PC-9 (cell line): ENCODE data around the gene PRKAG2. TPM values are rescaled to one million over a fixed set of nuclear protein-coding genes. Genes with fewer than 3 reads are reported as not detected.

ENCODE experiments used
- BruUV-seq: library from RNA; stranded (reverse); fragments of 400-500 nt; replicated peaks from 2 replicates; lab custom pipeline; 2021; lab: Mats Ljungman, UMichigan
- CTCF ChIA-PET: fragments of 300-600 bp; sonication (Branson Sonifier 250); formaldehyde crosslinking; loops from one replicate; lab custom pipeline; 2022; ENCODE audit warnings: antibody characterized with exemption; lab: Charles Lee
- POLR2A ChIA-PET: fragments of 300-600 bp; sonication (Branson Sonifier 250); formaldehyde crosslinking; loops from one replicate; lab custom pipeline; 2022; ENCODE audit warnings: antibody characterized with exemption; ENCODE audit not compliant: unreplicated experiment; lab: Charles Lee
- DNase-seq, 2 experiments: peaks; one replicate each; pipeline versions ENCODE4 v3.0.0 to v3.0.0-alpha.2; 2015 to 2022; ENCODE audit warnings: mixed read lengths in 1 of 2
- H2AFZ ChIP-seq: fragments of 200-600 bp; sonication (generic); 2 replicates; pipeline ENCODE4 v1.8.1; 2017; ENCODE audit warnings: antibody characterized with exemption
- H3F3A ChIP-seq: fragments of 200-600 bp; sonication (generic); 2 replicates; pipeline ENCODE4 v1.8.1; 2017; ENCODE audit warnings: antibody characterized with exemption, mild to moderate bottlenecking, low read depth; ENCODE audit not compliant: insufficient read depth
- H3K27ac ChIP-seq: fragments of 200-600 bp; sonication (generic); 2 replicates; pipeline ENCODE4 v1.6.1; 2016; ENCODE audit warnings: mixed run types
- H3K27me3 ChIP-seq: fragments of 200-600 bp; sonication (generic); 2 replicates; pipeline ENCODE4 v1.6.1; 2016; ENCODE audit warnings: low read depth, mixed run types; ENCODE audit not compliant: insufficient read depth
- H3K36me3 ChIP-seq: fragments of 200-600 bp; sonication (generic); 2 replicates; pipeline ENCODE4 v1.6.1; 2016; ENCODE audit warnings: low read depth, mixed run types
- H3K4me1 ChIP-seq: fragments of 200-600 bp; sonication (generic); replicated peaks from 2 replicates; pipeline ENCODE4 v1.6.1; 2016; ENCODE audit warnings: mixed run types; ENCODE audit not compliant: insufficient read depth
- H3K4me2 ChIP-seq: fragments of 200-600 bp; sonication (generic); 2 replicates; pipeline ENCODE4 v1.6.1; 2017; ENCODE audit warnings: mixed run types
- H3K4me3 ChIP-seq: fragments of 200-600 bp; sonication (generic); 2 replicates; pipeline ENCODE4 v1.6.1; 2016; ENCODE audit warnings: mixed run types
- H3K79me2 ChIP-seq: fragments of 200-600 bp; sonication (generic); 2 replicates; pipeline ENCODE4 v1.6.1; 2017; ENCODE audit warnings: low read depth, mixed run types
- H3K9me2 ChIP-seq: fragments of 200-600 bp; sonication (generic); 2 replicates; pipeline ENCODE4 v1.8.1; 2017; ENCODE audit warnings: mild to moderate bottlenecking; ENCODE audit not compliant: insufficient read depth
- H3K9me3 ChIP-seq: fragments of 200-600 bp; sonication (generic); 2 replicates; pipeline ENCODE4 v1.8.1; 2016; ENCODE audit warnings: low read depth; ENCODE audit not compliant: insufficient read depth
- H4K20me1 ChIP-seq: fragments of 200-600 bp; sonication (generic); 2 replicates; pipeline ENCODE4 v1.8.1; 2017; ENCODE audit not compliant: insufficient read depth
- EZH2 ChIP-seq: fragments of 200-600 bp; sonication (generic); IDR thresholded peaks from 2 replicates; pipeline ENCODE4 v1.8.0; 2017; ENCODE audit warnings: antibody characterized with exemption, low read depth
- intact Hi-C: fragments of 100-400 bp; cut with micrococcal nuclease; formaldehyde crosslinking; loops from one replicate; pipeline ENCODE4 v1.10.0; 2022; ENCODE audit not compliant: unreplicated experiment
- total RNA-seq: library from RNA; stranded (reverse); gene quantifications from 2 replicates; pipeline ENCODE4 v1.2.3, GENCODE V29; 2021
- TF ChIP-seq, protein P1 (sequence below): fragments of 200-600 bp; sonication (generic); conservative IDR thresholded peaks from 2 replicates; pipeline ENCODE4 v1.6.1; 2017; ENCODE audit warnings: mixed run types, antibody characterized with exemption, mild to moderate bottlenecking, moderate library complexity

The PRKAG2 gene
- total RNA-seq, 1 experiment from 2014 or later = 37.3 TPM

GRCh38 chr7:151849879-151850260 lies 27.0 kb downstream of the PRKAG2 start:
- BruUV-seq = no TSS peak
- ChIA-PET POLR2A (no interaction called here), CTCF (no interaction called here)
- Histone ChIP-seq H3K4me2 (no peak overlapping the region), H3K4me3 (no peak overlapping the region), H3K27me3 (no peaks in the 10 kb centered on the region), H3K79me2 (no peaks in the 10 kb centered on the region), H3K9me3 (no peaks in the 10 kb centered on the region), H3K4me1 (peaks cover 17% of the 10 kb centered on the region), H3K9me2 (no peaks in the 10 kb centered on the region), H3F3A (0 out of 2 replicates have a peak, but pooled peaks cover 6% of the 10 kb centered on the region), H2AFZ (no peak overlapping the region), H3K27ac (no peak overlapping the region), H3K36me3 (no peaks in the 10 kb centered on the region), H4K20me1 (no peaks in the 10 kb centered on the region)
- no peak for DNase-seq
- intact Hi-C loops = loop anchor here (2.0 kb wide), 1 partner anchor 67 kb away; no protein-coding TSS in a partner anchor
- TF ChIP-seq, protein P1, sequence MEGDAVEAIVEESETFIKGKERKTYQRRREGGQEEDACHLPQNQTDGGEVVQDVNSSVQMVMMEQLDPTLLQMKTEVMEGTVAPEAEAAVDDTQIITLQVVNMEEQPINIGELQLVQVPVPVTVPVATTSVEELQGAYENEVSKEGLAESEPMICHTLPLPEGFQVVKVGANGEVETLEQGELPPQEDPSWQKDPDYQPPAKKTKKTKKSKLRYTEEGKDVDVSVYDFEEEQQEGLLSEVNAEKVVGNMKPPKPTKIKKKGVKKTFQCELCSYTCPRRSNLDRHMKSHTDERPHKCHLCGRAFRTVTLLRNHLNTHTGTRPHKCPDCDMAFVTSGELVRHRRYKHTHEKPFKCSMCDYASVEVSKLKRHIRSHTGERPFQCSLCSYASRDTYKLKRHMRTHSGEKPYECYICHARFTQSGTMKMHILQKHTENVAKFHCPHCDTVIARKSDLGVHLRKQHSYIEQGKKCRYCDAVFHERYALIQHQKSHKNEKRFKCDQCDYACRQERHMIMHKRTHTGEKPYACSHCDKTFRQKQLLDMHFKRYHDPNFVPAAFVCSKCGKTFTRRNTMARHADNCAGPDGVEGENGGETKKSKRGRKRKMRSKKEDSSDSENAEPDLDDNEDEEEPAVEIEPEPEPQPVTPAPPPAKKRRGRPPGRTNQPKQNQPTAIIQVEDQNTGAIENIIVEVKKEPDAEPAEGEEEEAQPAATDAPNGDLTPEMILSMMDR = no peak
- no peak for TF ChIP-seq EZH2

GRCh38 chr7:151849008-151849878 lies 27.7 kb downstream of the PRKAG2 start:
- no peak for DNase-seq
- H4K20me1 ChIP-seq = no peaks in the 10 kb centered on the region
- H2AFZ ChIP-seq = no peak overlapping the region
- no peaks in the 10 kb centered on the region for H3K9me3 ChIP-seq
- ChIA-PET POLR2A (no interaction called here), CTCF (no interaction called here)
- no peak overlapping the region for H3K27ac ChIP-seq
- BruUV-seq = no TSS peak
- no peak overlapping the region for H3K4me2 ChIP-seq
- peaks cover 22% of the 10 kb centered on the region for H3K4me1 ChIP-seq
- H3K36me3 ChIP-seq = no peaks in the 10 kb centered on the region
- H3K79me2 ChIP-seq = no peaks in the 10 kb centered on the region
- H3K9me2 ChIP-seq = no peaks in the 10 kb centered on the region
- TF ChIP-seq EZH2 = no peak
- TF ChIP-seq, protein P1 = no peak
- intact Hi-C loops = no loop called here
- H3K4me3 ChIP-seq = no peak overlapping the region
- 0 out of 2 replicates have a peak, but pooled peaks cover 6% of the 10 kb centered on the region for H3F3A ChIP-seq
- no peaks in the 10 kb centered on the region for H3K27me3 ChIP-seq

GRCh38 chr7:151847681-151848081 lies 29.2 kb downstream of the PRKAG2 start:
- no peak for DNase-seq
- intact Hi-C loops = no loop called here
- no peak overlapping the region for H3K27ac ChIP-seq
- 0 out of 2 replicates have a peak, but pooled peaks cover 6% of the 10 kb centered on the region for H3F3A ChIP-seq
- no peaks in the 10 kb centered on the region for H3K9me3 ChIP-seq
- H4K20me1 ChIP-seq = no peaks in the 10 kb centered on the region
- TF ChIP-seq, protein P1 = no peak
- TF ChIP-seq EZH2 = no peak
- no peaks in the 10 kb centered on the region for H3K9me2 ChIP-seq
- no peaks in the 10 kb centered on the region for H3K36me3 ChIP-seq
- CTCF ChIA-PET = no interaction called here
- BruUV-seq = no TSS peak
- no peaks in the 10 kb centered on the region for H3K79me2 ChIP-seq
- H3K4me3 ChIP-seq = no peak overlapping the region
- no peak overlapping the region for H2AFZ ChIP-seq
- no peak overlapping the region for H3K4me2 ChIP-seq
- H3K4me1 ChIP-seq = peaks cover 25% of the 10 kb centered on the region
- POLR2A ChIA-PET = interaction anchor here (0.7 kb wide), 1 partner anchor 22 kb away, joined by 3 read pairs; no protein-coding TSS in a partner anchor
- no peaks in the 10 kb centered on the region for H3K27me3 ChIP-seq
